GM19467 (cell line): ENCODE results near the gene NFXL1.
"Not testable (repeated sequence)": the region's sequence is repeated elsewhere in the genome, so short reads cannot be mapped to it uniquely, and the experiment has no call there.

Experiments
- ATAC-seq: cut with Tn5 transposase; IDR thresholded peaks from one replicate; pipeline ENCODE4 v1.9.1; 2021; ENCODE audit warnings: mild to moderate bottlenecking, moderate library complexity; ENCODE audit not compliant: unreplicated experiment

Gene NFXL1

GRCh38 chr4:47914220-47914925 lies at the start of gene NFXL1:
Gene NFXL1 (minus strand): TSS chr4:47914583. CDS start chr4:47914203, 380 bp downstream.
- ATAC-seq, result peak; percentile 98

GRCh38 chr4:47954677-47955076 lies 40.3 kb upstream of the NFXL1 start:
- no peak for ATAC-seq

- no peak for ATAC-seq
Observed at GRCh38 chr4:47954245-47954644, 39.9 kb upstream of the NFXL1 start.

- ATAC-seq, result no peak
Observed at GRCh38 chr4:47945930-47946726, 31.7 kb upstream of the NFXL1 start.

GRCh38 chr4:47942081-47942819 lies 27.9 kb upstream of the NFXL1 start:
- no peak for ATAC-seq

- no peak for ATAC-seq
Observed at GRCh38 chr4:47939456-47939855, 25.1 kb upstream of the NFXL1 start.

GRCh38 chr4:47936336-47936735 lies 22.0 kb upstream of the NFXL1 start:
- no peak for ATAC-seq

GRCh38 chr4:47933840-47934239 lies 19.5 kb upstream of the NFXL1 start:
- ATAC-seq, result peak; percentile 62

- ATAC-seq, result no peak
Observed at GRCh38 chr4:47930971-47931804, 16.8 kb upstream of the NFXL1 start.

GRCh38 chr4:47929682-47930201 lies 15.4 kb upstream of the NFXL1 start:
- ATAC-seq, result no peak

GRCh38 chr4:47926667-47927258 lies 12.4 kb upstream of the NFXL1 start:
- ATAC-seq, result peak; percentile 72

GRCh38 chr4:47923261-47923608 lies 8.9 kb upstream of the NFXL1 start:
- not testable (repeated sequence) for ATAC-seq

GRCh38 chr4:47922436-47923260 lies 8.3 kb upstream of the NFXL1 start:
- not testable (repeated sequence) for ATAC-seq

GRCh38 chr4:47917163-47917562 lies 2.8 kb upstream of the NFXL1 start:
- not testable (repeated sequence) for ATAC-seq

- no peak for ATAC-seq
Observed at GRCh38 chr4:47915378-47915777, 995 bp upstream of the NFXL1 start.

GRCh38 chr4:47914926-47915237 lies 499 bp upstream of the NFXL1 start:
- ATAC-seq, result peak; percentile 18

- peak; percentile 15 for ATAC-seq
Observed at GRCh38 chr4:47913861-47914219, 543 bp downstream of the NFXL1 start.

- no peak for ATAC-seq
Observed at GRCh38 chr4:47913330-47913729, 1.1 kb downstream of the NFXL1 start.

- ATAC-seq, result no peak
Observed at GRCh38 chr4:47907089-47907646, 7.2 kb downstream of the NFXL1 start.
